SK-N-SH (cell line): ENCODE measurements around the gene TJAP1. TPM values are rescaled to one million over a fixed set of nuclear protein-coding genes. Genes with fewer than 3 reads are reported as not detected.

Experiments used
- CTCF ChIA-PET: fragments of 300-600, 350-600 bp; formaldehyde crosslinking; extraction: SDS; loops from one replicate; lab custom pipeline; 2021; lab: Yijun Ruan, JAX
- POLR2A ChIA-PET: fragments of 350-600 bp; sonication (Branson Sonifier 250); formaldehyde crosslinking; extraction: SDS; loops from one replicate; lab custom pipeline; 2020; ENCODE audit warnings: antibody characterized with exemption, inconsistent platforms; lab: Yijun Ruan, JAX
- DNase-seq: peaks from one replicate; pipeline ENCODE4 v3.0.0; 2012
- H2AFZ ChIP-seq: fragments of 200-600 bp; sonication (generic); 2 replicates; pipeline ENCODE4 v1.8.1; 2016; ENCODE audit warnings: antibody characterized with exemption, mild to moderate bottlenecking, low read depth
- H3F3A ChIP-seq: fragments of 200-600 bp; sonication (generic); replicated peaks from 2 replicates; pipeline ENCODE3; 2016; ENCODE audit warnings: antibody characterized with exemption, mild to moderate bottlenecking; ENCODE audit not compliant: insufficient read depth
- H3K27ac ChIP-seq, 2 experiments: fragments of 200-500 bp in 1 of 2; fragments of 200-600 bp in 1 of 2; sonication (Bioruptor generic) in 1 of 2; sonication (generic), shearing (Covaris generic) in 1 of 2; 2 replicates each; pipeline versions ENCODE4 v1.5.1 to v1.6.1; 2014 to 2016; ENCODE audit warnings: low read depth in 2 of 2, inconsistent platforms in 1 of 2, low read length in 1 of 2, mild to moderate bottlenecking in 1 of 2, mixed read lengths in 1 of 2
- H3K27me3 ChIP-seq: fragments of 200-600 bp; sonication (generic), shearing (Covaris generic); 2 replicates; pipeline ENCODE4 v1.6.1; 2016; ENCODE audit warnings: mixed run types; ENCODE audit not compliant: insufficient read depth
- H3K36me3 ChIP-seq, 2 experiments: fragments of 200-500 bp in 1 of 2; fragments of 200-600 bp in 1 of 2; sonication (Bioruptor generic) in 1 of 2; sonication (generic) in 1 of 2; replicated peaks in 1 of 2; 2 replicates each; pipeline versions ENCODE3 to v1.5.1; 2014 to 2016; ENCODE audit warnings: low read length in 1 of 2, mild to moderate bottlenecking in 1 of 2; ENCODE audit not compliant: insufficient read depth in 2 of 2, control insufficient read depth in 1 of 2
- H3K4me1 ChIP-seq, 2 experiments: fragments of 200-500 bp in 1 of 2; fragments of 200-600 bp in 1 of 2; sonication (Bioruptor generic) in 1 of 2; sonication (generic), shearing (Covaris generic) in 1 of 2; 2 replicates each; pipeline versions ENCODE4 v1.5.1 to v1.6.1; 2014 to 2016; ENCODE audit warnings: low read depth in 1 of 2, low read length in 1 of 2, mixed run types in 1 of 2; ENCODE audit not compliant: insufficient read depth in 2 of 2, control insufficient read depth in 1 of 2
- H3K4me2 ChIP-seq: fragments of 200-600 bp; sonication (generic), shearing (Covaris generic); 2 replicates; pipeline ENCODE4 v1.6.1; 2017; ENCODE audit warnings: mixed run types
- H3K4me3 ChIP-seq, 2 experiments: fragments of 200-500 bp in 1 of 2; fragments of 200-600 bp in 1 of 2; sonication (Bioruptor generic) in 1 of 2; sonication (generic), shearing (Covaris generic) in 1 of 2; 2 replicates each; pipeline versions ENCODE4 v1.5.1 to v1.8.1; 2014 to 2016; ENCODE audit warnings: low read depth in 2 of 2, inconsistent platforms in 1 of 2, low read length in 1 of 2, mild to moderate bottlenecking in 1 of 2, mixed read lengths in 1 of 2, moderate library complexity in 1 of 2
- H3K79me2 ChIP-seq: fragments of 200-600 bp; sonication (generic); 2 replicates; pipeline ENCODE4 v1.8.1; 2017; ENCODE audit warnings: mild to moderate bottlenecking; ENCODE audit not compliant: insufficient read depth
- H3K9ac ChIP-seq: fragments of 200-600 bp; sonication (generic); 2 replicates; pipeline ENCODE4 v1.6.1; 2017; ENCODE audit warnings: mixed run types
- H3K9me2 ChIP-seq: fragments of 200-600 bp; sonication (generic); 2 replicates; pipeline ENCODE4 v1.6.1; 2017; ENCODE audit warnings: mixed run types
- H3K9me3 ChIP-seq: fragments of 200-600 bp; sonication (generic); 2 replicates; pipeline ENCODE4 v1.6.1; 2017; ENCODE audit warnings: mixed run types, mild to moderate bottlenecking, moderate library complexity
- H4K20me1 ChIP-seq: fragments of 200-600 bp; sonication (generic); 2 replicates; pipeline ENCODE4 v1.6.1; 2017; ENCODE audit warnings: mild to moderate bottlenecking, mixed run types; ENCODE audit not compliant: insufficient read depth
- CHD2 ChIP-seq: fragments of 150-350 bp; IDR thresholded peaks from 2 replicates; pipeline ENCODE4 v1.6.1; 2018; ENCODE audit warnings: low read length; ENCODE audit not compliant: partially characterized antibody
- EP300 ChIP-seq, 2 experiments: IDR thresholded peaks; 2 replicates each; pipeline versions ENCODE4 v1.4.0 to v1.6.1; 2012; ENCODE audit warnings: borderline replicate concordance in 1 of 2, low read depth in 1 of 2, low read length in 1 of 2
- FOXM1 ChIP-seq: IDR thresholded peaks from 2 replicates; pipeline ENCODE4 v1.4.0; 2012; ENCODE audit warnings: low read depth, mild to moderate bottlenecking
- GATA2 ChIP-seq: sonication (generic); formaldehyde crosslinking; IDR thresholded peaks from 2 replicates; pipeline ENCODE4 v1.5.0; 2020; ENCODE audit warnings: mild to moderate bottlenecking, missing genetic modification reagents
- MEF2A ChIP-seq: IDR thresholded peaks from 2 replicates; pipeline ENCODE4 v1.4.0; 2012; ENCODE audit warnings: low read depth, borderline replicate concordance
- NFIC ChIP-seq: IDR thresholded peaks from 2 replicates; pipeline ENCODE4 v1.4.0; 2012; ENCODE audit warnings: borderline replicate concordance
- RFX5 ChIP-seq: IDR thresholded peaks from 2 replicates; pipeline ENCODE4 v1.6.1; 2012; ENCODE audit warnings: mild to moderate bottlenecking, improper control_type of control experiment, low read length
- RXRA ChIP-seq: IDR thresholded peaks from 2 replicates; pipeline ENCODE4 v1.4.0; 2012; ENCODE audit warnings: low read depth, mild to moderate bottlenecking, borderline replicate concordance
- SMC3 ChIP-seq: IDR thresholded peaks from 2 replicates; pipeline ENCODE4 v1.6.1; 2012; ENCODE audit warnings: low read depth, low read length, improper control_type of control experiment
- TCF12 ChIP-seq: IDR thresholded peaks from 2 replicates; pipeline ENCODE4 v1.4.0; 2012
- WGBS: methylation state at CpG from one replicate; pipeline ENCODE4 v1.1.6; 2017; ENCODE audit warnings: low lambda C conversion rate; 5-methylcytosine and 5-hydroxymethylcytosine counted together
- polyA plus RNA-seq, 3 experiments: library from polyadenylated mRNA; depleted of rRNA; stranded (reverse); fragments of >200 nt; gene quantifications; 2 replicates each; pipeline ENCODE4 v1.2.3, GENCODE V29; 2012
- TF ChIP-seq, protein P1 (sequence below): IDR thresholded peaks from 2 replicates; pipeline ENCODE4 v1.4.0; 2012; ENCODE audit warnings: low read depth
- TF ChIP-seq, protein P2 (sequence below): IDR thresholded peaks from 2 replicates; pipeline ENCODE4 v1.4.0; 2012; ENCODE audit warnings: low read depth, borderline replicate concordance
- TF ChIP-seq, protein P3 (sequence below): fragments of 150-350 bp; IDR thresholded peaks from 2 replicates; pipeline ENCODE4 v1.6.1; 2016; ENCODE audit warnings: mild to moderate bottlenecking, low read depth, low read length

TJAP1 gene
- polyA plus RNA-seq, 1 of the 3 experiments (the other 2 are of a cell fraction) = 39.5 TPM

GRCh38 chr6:43481075-43481474 lies 3.7 kb downstream of the TJAP1 start:
- no peak for TF ChIP-seq RFX5
- TF ChIP-seq RXRA = no peak
- no peak for TF ChIP-seq SMC3
- no peak for TF ChIP-seq TCF12
- no peak for TF ChIP-seq MEF2A
- TF ChIP-seq GATA2 (CRISPR knock-in tag) = no peak
- no peak for TF ChIP-seq NFIC
- TF ChIP-seq EP300 (IDR thresholded peaks at IDR 0.05; ENCODE audit: borderline replicate concordance in 1 of 2, low read depth in 1 of 2, low read length in 1 of 2) = no peak
- TF ChIP-seq, protein P1, sequence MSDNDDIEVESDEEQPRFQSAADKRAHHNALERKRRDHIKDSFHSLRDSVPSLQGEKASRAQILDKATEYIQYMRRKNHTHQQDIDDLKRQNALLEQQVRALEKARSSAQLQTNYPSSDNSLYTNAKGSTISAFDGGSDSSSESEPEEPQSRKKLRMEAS = no peak
- TF ChIP-seq, protein P2, sequence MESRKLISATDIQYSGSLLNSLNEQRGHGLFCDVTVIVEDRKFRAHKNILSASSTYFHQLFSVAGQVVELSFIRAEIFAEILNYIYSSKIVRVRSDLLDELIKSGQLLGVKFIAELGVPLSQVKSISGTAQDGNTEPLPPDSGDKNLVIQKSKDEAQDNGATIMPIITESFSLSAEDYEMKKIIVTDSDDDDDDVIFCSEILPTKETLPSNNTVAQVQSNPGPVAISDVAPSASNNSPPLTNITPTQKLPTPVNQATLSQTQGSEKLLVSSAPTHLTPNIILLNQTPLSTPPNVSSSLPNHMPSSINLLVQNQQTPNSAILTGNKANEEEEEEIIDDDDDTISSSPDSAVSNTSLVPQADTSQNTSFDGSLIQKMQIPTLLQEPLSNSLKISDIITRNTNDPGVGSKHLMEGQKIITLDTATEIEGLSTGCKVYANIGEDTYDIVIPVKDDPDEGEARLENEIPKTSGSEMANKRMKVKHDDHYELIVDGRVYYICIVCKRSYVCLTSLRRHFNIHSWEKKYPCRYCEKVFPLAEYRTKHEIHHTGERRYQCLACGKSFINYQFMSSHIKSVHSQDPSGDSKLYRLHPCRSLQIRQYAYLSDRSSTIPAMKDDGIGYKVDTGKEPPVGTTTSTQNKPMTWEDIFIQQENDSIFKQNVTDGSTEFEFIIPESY = no peak
- no peak for TF ChIP-seq FOXM1
- TF ChIP-seq, protein P3, sequence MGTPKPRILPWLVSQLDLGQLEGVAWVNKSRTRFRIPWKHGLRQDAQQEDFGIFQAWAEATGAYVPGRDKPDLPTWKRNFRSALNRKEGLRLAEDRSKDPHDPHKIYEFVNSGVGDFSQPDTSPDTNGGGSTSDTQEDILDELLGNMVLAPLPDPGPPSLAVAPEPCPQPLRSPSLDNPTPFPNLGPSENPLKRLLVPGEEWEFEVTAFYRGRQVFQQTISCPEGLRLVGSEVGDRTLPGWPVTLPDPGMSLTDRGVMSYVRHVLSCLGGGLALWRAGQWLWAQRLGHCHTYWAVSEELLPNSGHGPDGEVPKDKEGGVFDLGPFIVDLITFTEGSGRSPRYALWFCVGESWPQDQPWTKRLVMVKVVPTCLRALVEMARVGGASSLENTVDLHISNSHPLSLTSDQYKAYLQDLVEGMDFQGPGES = no peak
- DNase-seq = no peak
- Histone ChIP-seq H4K20me1 (no peaks in the 10 kb centered on the region), H3K4me2 (no peak overlapping the region), H3K27me3 (no peaks in the 10 kb centered on the region), H3K9me2 (no peaks in the 10 kb centered on the region), H3K79me2 (peaks cover 78% of the 10 kb centered on the region), H3K4me1 (peaks cover 10 to 15% of the 10 kb centered on the region in 2 experiments; a peak in 3 of 4 replicates), H3K36me3 (peaks cover 0 to 2% of the 10 kb centered on the region in 2 experiments), H3K9me3 (no peaks in the 10 kb centered on the region), H3F3A (no peaks in the 10 kb centered on the region), H3K4me3 (no peak overlapping the region), H3K27ac (no peak overlapping the region), H3K9ac (no peak overlapping the region), H2AFZ (no peak overlapping the region)
- WGBS = 94% methylated on average over 2 of the region's 2 CpGs
- ChIA-PET POLR2A (interaction anchor here (1.2 kb wide), 1 partner anchor 9 kb away, joined by 3 read pairs; no protein-coding TSS in a partner anchor), CTCF (interaction anchor here (0.9 kb wide), 1 partner anchor 26 kb away, joined by 3 read pairs; no protein-coding TSS in a partner anchor)

GRCh38 chr6:43481591-43482236 lies 4.3 kb downstream of the TJAP1 start:
- Histone ChIP-seq H3F3A (no peaks in the 10 kb centered on the region), H3K9ac (no peak overlapping the region), H3K4me1 (peaks cover 10 to 15% of the 10 kb centered on the region in 2 experiments; a peak in 3 of 4 replicates), H3K9me3 (no peaks in the 10 kb centered on the region), H3K4me2 (no peak overlapping the region), H2AFZ (no peak overlapping the region), H3K27me3 (no peaks in the 10 kb centered on the region), H3K36me3 (peaks cover 0 to 2% of the 10 kb centered on the region in 2 experiments), H3K79me2 (peaks cover 84% of the 10 kb centered on the region), H4K20me1 (no peaks in the 10 kb centered on the region), H3K27ac (no peak overlapping the region), H3K9me2 (no peaks in the 10 kb centered on the region), H3K4me3 (no peak overlapping the region)
- ChIA-PET CTCF (no interaction called here), POLR2A (interaction anchor here (1.2 kb wide), 1 partner anchor 8 kb away, joined by 3 read pairs; no protein-coding TSS in a partner anchor)
- WGBS = 97% methylated on average over 11 of the region's 11 CpGs
- no peak for DNase-seq
- TF ChIP-seq MEF2A (no peak), CHD2 (no peak)
